ENCODE data around the gene RXRB.

Gene RXRB

DNA sequence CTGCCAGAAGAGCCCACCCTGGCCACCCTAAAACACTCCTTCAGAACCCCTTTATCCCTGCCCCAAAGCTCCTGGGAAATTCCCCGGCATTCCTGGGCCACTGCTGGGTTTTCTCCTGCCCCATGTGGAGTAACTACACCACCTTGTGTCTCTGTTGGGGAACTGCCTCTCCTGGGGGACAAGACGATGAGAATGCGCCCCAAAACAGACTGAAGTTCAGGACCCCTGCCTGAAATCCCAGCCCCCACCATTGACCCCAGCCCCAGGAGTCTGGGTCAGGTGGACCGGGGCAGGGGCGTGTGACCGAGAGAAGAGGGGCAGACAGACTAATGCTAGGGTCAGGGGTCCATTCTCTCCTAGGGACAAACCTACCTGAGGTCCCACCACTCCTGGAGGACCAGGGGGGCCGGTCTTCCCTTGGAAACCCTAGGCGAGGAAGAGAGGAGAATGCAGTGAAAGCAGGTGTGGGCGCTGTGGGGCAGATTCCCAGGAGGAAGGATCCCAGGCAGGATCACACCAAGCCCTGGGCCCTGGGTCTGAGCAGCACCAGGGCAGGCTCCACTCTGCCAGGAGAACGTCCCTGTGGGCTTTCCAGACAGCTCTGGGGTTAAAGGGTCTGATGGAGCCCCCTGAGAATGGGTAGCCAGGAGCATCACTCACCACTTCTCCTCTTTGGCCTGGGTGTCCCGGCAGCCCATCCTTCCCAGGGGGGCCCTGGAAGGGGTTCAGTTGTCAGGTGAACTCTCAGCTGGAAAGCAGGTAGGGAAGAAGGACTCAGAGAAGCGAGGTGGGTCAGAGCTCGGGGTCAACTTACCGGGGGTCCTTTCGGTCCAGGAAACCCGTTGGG, 27.6 kb downstream of the RXRB start:
- in situ Hi-C loops (cut with HindIII; ENCODE audit: low sequenced_read_pairs) = no loop called here
- no peak overlapping the region for H3K4me3 ChIP-seq (ENCODE audit: low read depth, low read length)
- peak; percentile 12 for DNase-seq (ENCODE audit: low read depth, low spot score)
- TF ChIP-seq, protein P1, sequence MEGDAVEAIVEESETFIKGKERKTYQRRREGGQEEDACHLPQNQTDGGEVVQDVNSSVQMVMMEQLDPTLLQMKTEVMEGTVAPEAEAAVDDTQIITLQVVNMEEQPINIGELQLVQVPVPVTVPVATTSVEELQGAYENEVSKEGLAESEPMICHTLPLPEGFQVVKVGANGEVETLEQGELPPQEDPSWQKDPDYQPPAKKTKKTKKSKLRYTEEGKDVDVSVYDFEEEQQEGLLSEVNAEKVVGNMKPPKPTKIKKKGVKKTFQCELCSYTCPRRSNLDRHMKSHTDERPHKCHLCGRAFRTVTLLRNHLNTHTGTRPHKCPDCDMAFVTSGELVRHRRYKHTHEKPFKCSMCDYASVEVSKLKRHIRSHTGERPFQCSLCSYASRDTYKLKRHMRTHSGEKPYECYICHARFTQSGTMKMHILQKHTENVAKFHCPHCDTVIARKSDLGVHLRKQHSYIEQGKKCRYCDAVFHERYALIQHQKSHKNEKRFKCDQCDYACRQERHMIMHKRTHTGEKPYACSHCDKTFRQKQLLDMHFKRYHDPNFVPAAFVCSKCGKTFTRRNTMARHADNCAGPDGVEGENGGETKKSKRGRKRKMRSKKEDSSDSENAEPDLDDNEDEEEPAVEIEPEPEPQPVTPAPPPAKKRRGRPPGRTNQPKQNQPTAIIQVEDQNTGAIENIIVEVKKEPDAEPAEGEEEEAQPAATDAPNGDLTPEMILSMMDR (IDR thresholded peaks at IDR 0.05; ENCODE audit: low read depth, low read length) = peak; percentile 69

DNA sequence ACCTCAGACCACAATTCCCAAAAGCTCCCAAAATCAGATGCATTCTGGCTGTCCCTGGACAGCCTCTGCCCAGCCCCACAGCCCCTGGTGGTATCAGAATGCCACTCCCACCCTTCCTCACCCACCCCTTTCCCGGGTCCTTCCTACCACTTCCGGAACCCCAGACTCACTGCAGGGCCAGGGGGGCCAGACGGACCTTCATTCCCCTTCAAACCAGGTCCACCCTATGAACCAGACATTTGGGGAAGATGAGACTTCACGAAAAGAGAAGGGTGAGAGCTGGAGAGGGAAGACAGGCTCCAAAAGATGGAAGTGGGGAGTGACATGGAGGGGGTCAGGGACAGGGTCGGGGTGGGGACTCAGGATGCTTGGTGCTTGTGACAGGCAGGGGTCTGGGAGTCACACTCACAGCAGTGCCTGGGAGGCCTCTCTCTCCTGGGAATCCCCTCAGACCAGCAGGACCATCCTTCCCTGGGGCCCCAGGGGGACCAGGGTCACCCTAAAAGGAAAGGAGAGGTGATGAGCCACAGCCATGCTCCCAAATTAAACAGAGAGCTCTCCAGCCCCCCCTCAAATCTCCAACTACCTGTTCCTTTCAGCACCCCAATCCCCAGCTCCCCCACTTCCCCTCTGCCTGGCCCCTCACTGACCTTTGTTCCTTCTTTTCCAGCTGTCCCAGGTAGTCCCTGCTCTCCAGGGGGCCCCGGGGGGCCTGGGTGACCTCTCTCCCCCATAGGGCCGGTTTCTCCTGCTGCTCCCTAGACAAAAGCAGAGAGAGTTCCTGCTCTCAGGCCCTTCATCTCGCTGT, 28.4 kb downstream of the RXRB start:
- TF ChIP-seq, protein P1 (IDR thresholded peaks at IDR 0.05; ENCODE audit: low read depth, low read length) = no peak
- DNase-seq (ENCODE audit: low read depth, low spot score) = no peak
- in situ Hi-C loops (cut with HindIII; ENCODE audit: low sequenced_read_pairs) = no loop called here
- H3K4me3 ChIP-seq (ENCODE audit: low read depth, low read length) = no peak overlapping the region

DNA sequence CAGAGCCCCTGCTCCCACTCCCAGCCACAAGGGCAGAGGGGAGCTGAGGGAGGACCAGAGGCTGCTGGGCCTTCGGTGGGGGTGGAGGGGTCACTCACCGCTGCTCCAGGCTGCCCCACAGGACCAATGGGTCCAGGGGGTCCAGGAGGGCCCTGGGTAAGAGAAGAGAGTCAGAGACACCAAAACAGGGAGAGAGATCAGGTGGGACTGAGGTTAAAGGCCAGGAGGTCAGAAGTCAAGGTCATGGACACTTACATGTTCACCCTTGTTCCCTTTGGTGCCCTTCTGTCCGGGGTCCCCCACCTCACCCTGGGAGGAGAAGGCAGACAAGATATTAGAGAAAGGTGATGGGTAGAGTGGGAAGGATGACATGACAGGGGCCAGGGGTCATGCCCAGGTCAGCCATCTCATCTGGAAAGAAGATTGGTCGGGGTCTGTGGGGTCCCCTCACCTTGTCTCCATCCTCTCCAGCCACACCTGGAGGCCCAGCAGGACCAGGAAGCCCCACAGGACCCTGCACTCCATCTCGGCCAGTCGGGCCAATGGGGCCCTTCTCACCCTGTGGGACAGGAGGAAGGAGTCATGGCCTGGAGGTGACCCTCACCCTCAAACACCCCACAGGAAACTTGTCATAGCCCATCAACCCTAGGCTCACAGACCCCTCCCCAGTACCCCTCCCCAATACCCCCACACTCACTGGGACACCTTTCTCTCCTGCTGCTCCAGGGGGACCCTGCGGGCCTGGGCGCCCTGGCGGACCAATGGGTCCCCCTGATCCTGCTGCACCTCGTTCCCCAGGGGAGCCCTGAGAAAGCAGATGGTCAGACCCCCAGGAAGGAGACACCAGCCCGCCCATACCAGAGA, 29.2 kb downstream of the RXRB start:
- in situ Hi-C loops (cut with HindIII; ENCODE audit: low sequenced_read_pairs) = no loop called here
- H3K4me3 ChIP-seq (ENCODE audit: low read depth, low read length) = no peak overlapping the region
- TF ChIP-seq, protein P1 (IDR thresholded peaks at IDR 0.05; ENCODE audit: low read depth, low read length) = no peak

DNA sequence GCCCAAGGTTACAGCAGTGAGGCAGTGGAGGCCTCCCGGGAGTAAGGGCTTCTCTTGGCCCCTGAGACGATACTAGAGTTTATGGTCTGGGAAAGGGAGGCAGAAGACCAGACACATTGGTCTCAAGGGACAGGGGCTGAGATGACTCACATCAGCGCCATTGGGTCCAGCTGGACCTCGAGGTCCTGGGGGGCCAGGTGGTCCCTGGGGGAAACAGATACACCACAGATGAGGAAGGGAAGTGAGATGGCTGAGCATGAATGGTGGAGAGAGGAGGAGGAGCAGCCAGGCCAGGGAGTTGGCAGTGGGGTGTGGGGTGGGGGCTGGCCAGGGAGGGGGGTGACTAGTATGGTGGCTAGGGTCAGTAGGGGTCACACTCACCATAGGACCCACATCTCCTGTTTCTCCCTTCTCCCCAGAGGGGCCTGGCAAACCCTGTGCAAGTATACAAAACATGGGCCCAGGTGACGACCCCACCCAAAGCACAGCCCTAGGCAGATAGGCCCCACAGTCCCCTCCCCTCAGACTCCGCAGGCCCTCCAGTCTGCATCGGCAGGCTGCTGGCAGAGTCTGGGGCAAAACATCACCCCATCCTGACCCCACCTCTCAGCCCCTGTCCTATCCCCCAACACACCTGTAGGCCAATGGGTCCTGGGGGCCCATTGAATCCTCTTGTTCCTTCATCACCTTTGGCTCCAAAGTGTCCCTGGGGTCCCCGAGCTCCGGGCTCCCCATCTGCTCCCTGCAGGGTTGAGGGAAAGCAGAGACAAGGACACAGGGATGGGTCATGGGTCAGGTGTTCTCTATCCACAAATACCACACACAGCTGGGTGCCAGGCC, 30.1 kb downstream of the RXRB start:
- H3K4me3 ChIP-seq (ENCODE audit: low read depth, low read length) = no peak overlapping the region
- TF ChIP-seq, protein P1 (IDR thresholded peaks at IDR 0.05; ENCODE audit: low read depth, low read length) = no peak
- no peak for DNase-seq (ENCODE audit: low read depth, low spot score)
- in situ Hi-C loops (cut with HindIII; ENCODE audit: low sequenced_read_pairs) = no loop called here

More for the DNA sequence above, 29.2 kb downstream of the RXRB start:
- DNase-seq (ENCODE audit: low read depth, low spot score) = no peak

DNA sequence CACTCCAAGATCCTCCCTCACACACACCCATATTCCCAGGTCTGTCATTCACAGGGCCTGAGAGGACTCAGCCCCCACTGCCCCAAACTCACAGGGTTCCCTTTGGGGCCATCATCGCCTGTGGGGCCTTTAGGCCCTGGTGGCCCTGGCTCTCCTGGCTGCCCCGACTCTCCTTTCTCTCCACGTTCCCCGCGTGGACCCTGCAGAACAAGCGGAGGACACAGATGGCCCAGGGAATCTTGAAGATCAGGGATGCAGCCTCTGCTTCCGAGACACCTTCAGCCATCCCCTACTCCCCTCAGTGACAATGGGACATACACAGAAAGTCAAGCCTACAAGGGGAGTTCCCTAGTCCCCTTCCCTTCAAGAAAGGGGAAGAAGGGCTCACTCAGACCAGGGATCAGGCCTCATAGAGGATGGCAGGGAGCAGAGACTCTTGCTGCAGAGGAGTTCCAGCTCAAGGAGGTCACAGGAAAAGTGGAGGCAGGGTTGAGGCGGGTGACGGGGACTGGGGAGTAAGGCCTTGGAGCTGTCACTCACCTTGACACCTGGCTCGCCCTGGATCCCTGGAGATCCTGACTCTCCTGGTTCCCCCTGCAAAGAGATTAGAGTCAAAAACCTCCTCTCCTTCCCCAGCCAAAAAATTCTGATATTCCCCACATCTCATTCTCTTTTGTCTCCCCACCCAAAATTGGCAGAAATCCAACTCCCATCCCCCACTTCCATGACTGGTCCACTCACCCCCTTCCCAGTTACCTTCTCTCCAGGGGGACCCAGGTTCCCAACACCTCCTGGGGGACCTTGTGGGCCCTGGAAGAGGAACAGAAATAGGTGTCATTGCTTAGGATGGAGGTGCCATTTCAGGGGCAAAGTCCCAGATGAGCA, 30.9 kb downstream of the RXRB start:
- TF ChIP-seq, protein P1 (IDR thresholded peaks at IDR 0.05; ENCODE audit: low read depth, low read length) = no peak
- no peak overlapping the region for H3K4me3 ChIP-seq (ENCODE audit: low read depth, low read length)
- in situ Hi-C loops (cut with HindIII; ENCODE audit: low sequenced_read_pairs) = no loop called here
- DNase-seq (ENCODE audit: low read depth, low spot score) = no peak

Measured in astrocyte of the spinal cord (primary cell).